Osteocyte (in vitro differentiated cells): ENCODE data around the gene DCBLD1. TPM values are rescaled to one million over a fixed set of nuclear protein-coding genes. Genes with fewer than 3 reads are reported as not detected.

Experiments used
- DNase-seq: peaks from one replicate; pipeline ENCODE4 v3.0.0; 2021; ENCODE audit warnings: mixed read lengths; ENCODE audit not compliant: unreplicated experiment; ENCODE audit errors: extremely low spot score
- H3K27ac Mint-ChIP-seq: one replicate; pipeline ENCODE4 v1.8.0; 2021; ENCODE audit warnings: mild to moderate bottlenecking, mixed read lengths; ENCODE audit not compliant: unreplicated experiment
- H3K27me3 Mint-ChIP-seq: one replicate; pipeline ENCODE4 v1.8.0; 2021; ENCODE audit warnings: mixed read lengths; ENCODE audit not compliant: unreplicated experiment
- H3K36me3 Mint-ChIP-seq: one replicate; pipeline ENCODE4 v1.8.0; 2021; ENCODE audit warnings: mixed read lengths; ENCODE audit not compliant: unreplicated experiment
- H3K4me1 Mint-ChIP-seq: one replicate; pipeline ENCODE4 v1.8.0; 2021; ENCODE audit warnings: mixed read lengths; ENCODE audit not compliant: unreplicated experiment
- H3K4me3 Mint-ChIP-seq: one replicate; pipeline ENCODE4 v1.8.0; 2021; ENCODE audit warnings: mild to moderate bottlenecking, moderate library complexity, mixed read lengths; ENCODE audit not compliant: unreplicated experiment
- H3K9me3 Mint-ChIP-seq: one replicate; pipeline ENCODE4 v1.8.0; 2021; ENCODE audit warnings: mixed read lengths; ENCODE audit not compliant: unreplicated experiment
- CTCF ChIP-seq: fragments of 200-600 bp; sonication (generic); IDR thresholded peaks from 2 replicates; pipeline ENCODE4 v1.5.0; 2021; ENCODE audit warnings: antibody characterized with exemption, mild to moderate bottlenecking, moderate library complexity
- total RNA-seq: library from RNA; stranded (reverse); gene quantifications from 2 replicates; pipeline ENCODE4 v1.2.1, GENCODE V29; 2021

Gene DCBLD1
- total RNA-seq, 1 donor from 2014 or later = 12.2 TPM

- Mint-ChIP-seq H3K36me3 (peaks cover 36% of the 10 kb centered on the region), H3K27ac (no peak overlapping the region), H3K27me3 (no peaks in the 10 kb centered on the region), H3K4me1 (no peaks in the 10 kb centered on the region), H3K4me3 (no peak overlapping the region), H3K9me3 (no peaks in the 10 kb centered on the region)
- no peak for DNase-seq
- no peak for TF ChIP-seq CTCF
Measured at GRCh38 chr6:117574198-117574597, 91.7 kb downstream of the DCBLD1 start.

GRCh38 chr6:117585647-117586046 lies 103.2 kb downstream of the DCBLD1 start:
- Mint-ChIP-seq H3K4me3 (no peak overlapping the region), H3K27ac (no peak overlapping the region), H3K27me3 (no peaks in the 10 kb centered on the region), H3K4me1 (no peaks in the 10 kb centered on the region), H3K36me3 (peaks cover 30% of the 10 kb centered on the region), H3K9me3 (peaks cover 12% of the 10 kb centered on the region)
- TF ChIP-seq CTCF = no peak
- no peak for DNase-seq

GRCh38 chr6:117590447-117590846 lies 108.0 kb downstream of the DCBLD1 start:
- no peak for TF ChIP-seq CTCF
- H3K4me3 Mint-ChIP-seq = no peak overlapping the region
- DNase-seq = no peak
- H3K36me3 Mint-ChIP-seq = peaks cover 16% of the 10 kb centered on the region
- no peaks in the 10 kb centered on the region for H3K27me3 Mint-ChIP-seq
- no peaks in the 10 kb centered on the region for H3K4me1 Mint-ChIP-seq
- H3K9me3 Mint-ChIP-seq = peaks cover 4% of the 10 kb centered on the region
- H3K27ac Mint-ChIP-seq = no peak overlapping the region

- no peak for TF ChIP-seq CTCF
- no peak overlapping the region for H3K27ac Mint-ChIP-seq
- peaks cover 24% of the 10 kb centered on the region for H3K36me3 Mint-ChIP-seq
- peaks cover 12% of the 10 kb centered on the region for H3K9me3 Mint-ChIP-seq
- H3K4me3 Mint-ChIP-seq = no peak overlapping the region
- no peaks in the 10 kb centered on the region for H3K27me3 Mint-ChIP-seq
- DNase-seq = no peak
- no peaks in the 10 kb centered on the region for H3K4me1 Mint-ChIP-seq
Measured at GRCh38 chr6:117591405-117591804, 108.9 kb downstream of the DCBLD1 start.

GRCh38 chr6:117592983-117593759 lies 110.7 kb downstream of the DCBLD1 start:
- no peak overlapping the region for H3K27ac Mint-ChIP-seq
- TF ChIP-seq CTCF = no peak
- H3K4me3 Mint-ChIP-seq = no peak overlapping the region
- H3K36me3 Mint-ChIP-seq = peaks cover 32% of the 10 kb centered on the region
- peaks cover 3% of the 10 kb centered on the region for H3K4me1 Mint-ChIP-seq
- H3K27me3 Mint-ChIP-seq = no peaks in the 10 kb centered on the region
- DNase-seq = no peak
- peaks cover 17% of the 10 kb centered on the region for H3K9me3 Mint-ChIP-seq
